ENCODE results near the gene TBC1D5.

DNA sequence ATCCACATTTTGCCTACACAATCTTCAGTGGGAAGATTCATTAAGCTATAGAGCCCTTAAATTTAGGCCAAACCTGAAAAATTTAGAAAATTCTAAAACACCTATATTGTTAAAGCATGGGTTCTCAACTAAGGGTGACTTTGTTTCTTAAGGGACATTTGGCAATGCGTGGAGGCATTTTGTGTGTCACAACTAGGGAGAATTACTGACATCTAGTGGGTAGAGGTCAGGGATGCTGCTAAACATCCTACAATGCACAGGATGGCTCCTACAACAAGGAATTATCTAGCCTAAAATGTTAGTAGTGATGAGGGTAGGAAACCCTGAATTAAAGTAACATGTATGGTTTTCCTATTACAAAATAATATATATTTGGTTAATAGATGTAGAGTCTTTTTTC lies 55.8 kb downstream of the TBC1D5 start:
- TF ChIP-seq, protein P1, sequence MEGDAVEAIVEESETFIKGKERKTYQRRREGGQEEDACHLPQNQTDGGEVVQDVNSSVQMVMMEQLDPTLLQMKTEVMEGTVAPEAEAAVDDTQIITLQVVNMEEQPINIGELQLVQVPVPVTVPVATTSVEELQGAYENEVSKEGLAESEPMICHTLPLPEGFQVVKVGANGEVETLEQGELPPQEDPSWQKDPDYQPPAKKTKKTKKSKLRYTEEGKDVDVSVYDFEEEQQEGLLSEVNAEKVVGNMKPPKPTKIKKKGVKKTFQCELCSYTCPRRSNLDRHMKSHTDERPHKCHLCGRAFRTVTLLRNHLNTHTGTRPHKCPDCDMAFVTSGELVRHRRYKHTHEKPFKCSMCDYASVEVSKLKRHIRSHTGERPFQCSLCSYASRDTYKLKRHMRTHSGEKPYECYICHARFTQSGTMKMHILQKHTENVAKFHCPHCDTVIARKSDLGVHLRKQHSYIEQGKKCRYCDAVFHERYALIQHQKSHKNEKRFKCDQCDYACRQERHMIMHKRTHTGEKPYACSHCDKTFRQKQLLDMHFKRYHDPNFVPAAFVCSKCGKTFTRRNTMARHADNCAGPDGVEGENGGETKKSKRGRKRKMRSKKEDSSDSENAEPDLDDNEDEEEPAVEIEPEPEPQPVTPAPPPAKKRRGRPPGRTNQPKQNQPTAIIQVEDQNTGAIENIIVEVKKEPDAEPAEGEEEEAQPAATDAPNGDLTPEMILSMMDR (conservative IDR thresholded peaks at IDR 0.05; ENCODE audit: low read depth, low read length): peak; percentile 15; the same call in 1 of the 2 replicates
- TF ChIP-seq POLR2A (IDR thresholded peaks at IDR 0.05; ENCODE audit: low read depth, low read length) (no peak), BHLHE40 (IDR thresholded peaks at IDR 0.05; ENCODE audit: low read depth, low read length) (no peak), MXI1 (IDR thresholded peaks at IDR 0.05; ENCODE audit: borderline replicate concordance, low read depth, low read length) (no peak), CEBPB (IDR thresholded peaks at IDR 0.05; ENCODE audit: low read depth, low read length) (no peak), RAD21 (IDR thresholded peaks at IDR 0.05; ENCODE audit: low read length) (peak; percentile 19; the same call in 1 of the 2 replicates), FOS (IDR thresholded peaks at IDR 0.05; ENCODE audit: low read depth, low read length) (no peak), SMC3 (IDR thresholded peaks at IDR 0.05; ENCODE audit: low read depth, low read length) (no peak), RFX5 (IDR thresholded peaks at IDR 0.05; ENCODE audit: low read depth, low read length) (no peak), RCOR1 (IDR thresholded peaks at IDR 0.05; ENCODE audit: insufficient replicate concordance, low read length) (no peak), CHD1 (IDR thresholded peaks at IDR 0.05; ENCODE audit: low read depth, low read length) (no peak)
- TF ChIP-seq, protein P2, sequence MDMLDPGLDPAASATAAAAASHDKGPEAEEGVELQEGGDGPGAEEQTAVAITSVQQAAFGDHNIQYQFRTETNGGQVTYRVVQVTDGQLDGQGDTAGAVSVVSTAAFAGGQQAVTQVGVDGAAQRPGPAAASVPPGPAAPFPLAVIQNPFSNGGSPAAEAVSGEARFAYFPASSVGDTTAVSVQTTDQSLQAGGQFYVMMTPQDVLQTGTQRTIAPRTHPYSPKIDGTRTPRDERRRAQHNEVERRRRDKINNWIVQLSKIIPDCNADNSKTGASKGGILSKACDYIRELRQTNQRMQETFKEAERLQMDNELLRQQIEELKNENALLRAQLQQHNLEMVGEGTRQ (IDR thresholded peaks at IDR 0.05; ENCODE audit: low read depth, low read length): no peak
- TF ChIP-seq, protein P3, sequence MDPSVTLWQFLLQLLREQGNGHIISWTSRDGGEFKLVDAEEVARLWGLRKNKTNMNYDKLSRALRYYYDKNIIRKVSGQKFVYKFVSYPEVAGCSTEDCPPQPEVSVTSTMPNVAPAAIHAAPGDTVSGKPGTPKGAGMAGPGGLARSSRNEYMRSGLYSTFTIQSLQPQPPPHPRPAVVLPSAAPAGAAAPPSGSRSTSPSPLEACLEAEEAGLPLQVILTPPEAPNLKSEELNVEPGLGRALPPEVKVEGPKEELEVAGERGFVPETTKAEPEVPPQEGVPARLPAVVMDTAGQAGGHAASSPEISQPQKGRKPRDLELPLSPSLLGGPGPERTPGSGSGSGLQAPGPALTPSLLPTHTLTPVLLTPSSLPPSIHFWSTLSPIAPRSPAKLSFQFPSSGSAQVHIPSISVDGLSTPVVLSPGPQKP (IDR thresholded peaks at IDR 0.05; ENCODE audit: borderline replicate concordance, low read depth, low read length): no peak

Data from IMR-90 (cell line).